LNCaP clone FGC (cell line): ENCODE measurements around the gene TREH.

Experiments used
- DNase-seq: peaks from one replicate; pipeline ENCODE4 v3.0.0-alpha.2; 2011; ENCODE audit warnings: low read depth
- H3K4me3 ChIP-seq: 2 replicates; pipeline ENCODE4 v1.5.1; 2011; ENCODE audit warnings: mild to moderate bottlenecking, low read depth, low read length, control low read depth
- TF ChIP-seq, protein P1 (sequence below): IDR thresholded peaks from 2 replicates; pipeline ENCODE4 v1.5.1; 2012; ENCODE audit warnings: mild to moderate bottlenecking; ENCODE audit not compliant: control insufficient read depth, insufficient read depth; ENCODE audit errors: extremely low read depth

The TREH gene

DNA sequence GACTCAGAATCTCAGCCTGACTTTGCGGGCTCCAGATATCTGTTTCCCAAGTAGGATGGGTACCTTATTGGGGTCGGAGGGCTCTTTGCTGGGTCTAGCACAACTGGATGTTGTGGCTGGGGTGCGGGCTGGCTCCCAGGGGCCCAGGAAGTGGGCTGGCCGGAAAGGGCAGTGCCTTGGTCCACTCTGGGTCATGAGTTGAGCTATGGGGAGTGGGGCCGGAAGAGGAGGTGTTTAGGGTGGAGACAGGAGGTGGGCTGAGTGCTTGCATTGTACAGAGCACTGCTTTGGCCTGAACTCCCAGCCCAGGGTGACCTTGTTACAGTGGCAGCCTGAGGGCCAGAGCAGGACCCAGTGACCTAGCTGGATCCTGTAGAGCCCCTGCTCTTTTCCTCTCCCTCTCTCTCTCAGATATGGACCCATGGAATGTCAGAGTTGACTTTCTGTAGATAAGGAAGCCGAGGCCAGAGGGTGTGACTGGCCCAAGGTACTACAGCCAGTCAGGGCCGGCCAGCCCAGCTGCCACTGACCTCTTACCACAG, 58.9 kb downstream of the TREH start:
- TF ChIP-seq, protein P1, sequence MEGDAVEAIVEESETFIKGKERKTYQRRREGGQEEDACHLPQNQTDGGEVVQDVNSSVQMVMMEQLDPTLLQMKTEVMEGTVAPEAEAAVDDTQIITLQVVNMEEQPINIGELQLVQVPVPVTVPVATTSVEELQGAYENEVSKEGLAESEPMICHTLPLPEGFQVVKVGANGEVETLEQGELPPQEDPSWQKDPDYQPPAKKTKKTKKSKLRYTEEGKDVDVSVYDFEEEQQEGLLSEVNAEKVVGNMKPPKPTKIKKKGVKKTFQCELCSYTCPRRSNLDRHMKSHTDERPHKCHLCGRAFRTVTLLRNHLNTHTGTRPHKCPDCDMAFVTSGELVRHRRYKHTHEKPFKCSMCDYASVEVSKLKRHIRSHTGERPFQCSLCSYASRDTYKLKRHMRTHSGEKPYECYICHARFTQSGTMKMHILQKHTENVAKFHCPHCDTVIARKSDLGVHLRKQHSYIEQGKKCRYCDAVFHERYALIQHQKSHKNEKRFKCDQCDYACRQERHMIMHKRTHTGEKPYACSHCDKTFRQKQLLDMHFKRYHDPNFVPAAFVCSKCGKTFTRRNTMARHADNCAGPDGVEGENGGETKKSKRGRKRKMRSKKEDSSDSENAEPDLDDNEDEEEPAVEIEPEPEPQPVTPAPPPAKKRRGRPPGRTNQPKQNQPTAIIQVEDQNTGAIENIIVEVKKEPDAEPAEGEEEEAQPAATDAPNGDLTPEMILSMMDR: no peak
- H3K4me3 ChIP-seq: peak overlapping the region; percentile 57
- DNase-seq: no peak

DNA sequence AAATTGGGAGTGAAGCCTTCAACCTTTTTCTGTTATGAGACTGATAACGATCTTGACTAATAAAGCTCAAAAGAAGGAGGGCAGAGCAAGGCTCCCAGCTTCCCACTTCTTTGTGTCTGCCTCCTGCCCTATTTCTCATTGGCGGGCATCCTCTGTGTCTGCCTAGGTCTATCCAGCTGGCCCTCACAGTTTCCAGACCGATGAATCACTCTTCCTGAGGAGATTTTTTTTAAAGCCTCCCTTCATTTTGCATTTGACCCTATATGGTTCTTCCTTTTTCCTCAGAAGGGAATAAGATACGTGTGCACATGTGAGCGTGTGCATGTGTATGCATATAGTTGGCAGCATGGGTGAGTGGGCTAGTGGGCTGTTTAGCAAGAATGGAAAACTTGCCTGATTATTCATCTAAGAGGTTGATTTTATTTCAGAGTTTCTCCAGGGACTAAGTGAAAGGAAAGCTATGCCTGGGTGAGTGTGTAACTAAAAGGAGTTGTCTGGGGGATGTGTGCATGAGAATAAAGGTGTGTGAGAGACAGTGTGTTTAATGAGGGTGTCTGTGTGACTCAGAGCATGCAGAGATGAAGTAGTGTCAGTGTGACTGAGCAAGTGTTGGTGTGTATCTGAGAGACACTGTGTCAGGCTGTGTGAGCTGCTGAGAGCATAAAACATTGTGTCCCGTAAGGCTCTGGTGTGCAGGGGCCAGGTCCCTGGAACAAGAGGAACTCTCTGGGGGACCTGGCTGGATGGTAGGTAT, 59.8 kb downstream of the TREH start:
- TF ChIP-seq, protein P1: no peak
- no peak overlapping the region for H3K4me3 ChIP-seq
- DNase-seq: no peak

DNA sequence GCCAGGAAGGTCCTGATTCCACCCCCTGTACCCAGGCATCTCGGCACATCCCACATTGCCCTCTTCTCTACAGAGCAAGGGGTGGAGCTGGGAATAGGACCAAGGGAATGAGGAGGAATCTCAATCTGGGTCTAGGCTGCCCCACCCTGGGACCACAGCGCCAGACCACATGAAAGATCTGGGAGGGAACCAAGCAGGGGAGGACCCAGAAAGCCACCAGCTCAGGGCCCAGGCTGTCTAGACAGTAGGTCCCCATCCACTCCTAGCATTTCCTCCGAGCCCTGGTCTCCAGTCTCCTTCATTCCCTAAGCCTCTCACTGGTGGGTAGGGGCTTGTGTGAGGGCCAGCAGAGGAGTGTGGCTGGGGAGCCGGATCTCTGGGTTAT, 60.5 kb downstream of the TREH start:
- no peak for DNase-seq
- TF ChIP-seq, protein P1: no peak
- H3K4me3 ChIP-seq: no peak overlapping the region

DNA sequence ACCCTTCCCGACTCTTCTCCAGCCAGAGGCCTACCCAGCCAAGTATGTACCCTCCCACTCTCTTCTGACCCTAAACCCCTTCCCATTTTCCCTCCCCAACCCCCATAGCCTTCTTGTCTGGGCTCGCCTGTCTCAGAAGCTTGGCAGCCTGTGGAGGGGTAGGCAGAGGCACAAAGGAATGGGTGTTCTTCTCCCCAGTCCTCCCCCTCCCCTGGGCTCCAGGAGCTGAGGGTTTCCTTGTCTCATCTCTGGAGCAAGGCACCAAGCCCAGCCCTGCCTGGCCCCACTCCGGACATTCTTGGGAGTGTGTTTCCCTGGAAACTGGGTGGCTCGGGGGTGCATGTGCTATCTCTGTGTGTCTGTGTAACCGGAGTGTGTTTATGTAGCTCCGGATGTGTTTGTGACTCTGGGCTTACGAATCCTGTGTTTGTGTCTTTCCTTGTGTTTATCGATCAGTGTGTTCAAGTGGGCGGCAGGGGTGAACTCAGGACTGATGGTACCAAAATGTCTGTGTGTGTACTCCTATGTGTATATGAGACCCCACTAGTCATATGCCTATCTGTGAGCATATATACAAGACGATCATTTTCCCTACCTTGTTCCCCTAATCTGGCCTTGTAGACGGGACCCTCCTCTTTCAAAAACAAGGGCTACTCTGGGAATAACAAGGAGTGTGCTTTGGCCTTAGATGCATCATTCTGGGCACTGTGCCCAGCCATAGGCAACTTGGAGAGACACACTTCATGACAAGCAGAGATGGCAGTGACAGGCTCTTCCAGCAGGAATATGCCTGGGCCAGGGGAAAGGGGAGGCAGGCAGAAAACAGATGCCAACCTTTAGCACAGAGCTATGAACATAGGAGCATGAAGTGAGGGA, 61.1 kb downstream of the TREH start:
- H3K4me3 ChIP-seq: no peak overlapping the region
- TF ChIP-seq, protein P1: no peak
- no peak for DNase-seq

DNA sequence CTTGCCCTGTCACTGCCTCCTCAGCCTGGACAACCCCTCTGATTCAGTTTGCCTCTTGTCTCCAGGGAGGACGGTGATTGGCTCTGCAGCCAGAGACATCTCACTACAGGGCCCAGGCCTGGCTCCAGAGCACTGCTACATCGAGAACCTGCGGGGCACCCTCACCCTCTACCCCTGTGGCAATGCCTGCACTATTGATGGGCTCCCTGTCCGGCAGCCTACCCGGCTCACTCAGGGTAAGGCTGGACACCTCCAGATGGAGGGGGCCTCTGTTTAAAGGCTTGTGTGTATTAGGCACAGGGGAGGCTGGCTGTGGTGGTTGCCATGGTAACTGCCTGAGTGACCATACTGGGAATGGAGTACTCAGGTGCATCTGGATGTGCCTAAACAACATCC, 63.5 kb downstream of the TREH start:
- TF ChIP-seq, protein P1: no peak
- no peak for DNase-seq
- no peak overlapping the region for H3K4me3 ChIP-seq

DNA sequence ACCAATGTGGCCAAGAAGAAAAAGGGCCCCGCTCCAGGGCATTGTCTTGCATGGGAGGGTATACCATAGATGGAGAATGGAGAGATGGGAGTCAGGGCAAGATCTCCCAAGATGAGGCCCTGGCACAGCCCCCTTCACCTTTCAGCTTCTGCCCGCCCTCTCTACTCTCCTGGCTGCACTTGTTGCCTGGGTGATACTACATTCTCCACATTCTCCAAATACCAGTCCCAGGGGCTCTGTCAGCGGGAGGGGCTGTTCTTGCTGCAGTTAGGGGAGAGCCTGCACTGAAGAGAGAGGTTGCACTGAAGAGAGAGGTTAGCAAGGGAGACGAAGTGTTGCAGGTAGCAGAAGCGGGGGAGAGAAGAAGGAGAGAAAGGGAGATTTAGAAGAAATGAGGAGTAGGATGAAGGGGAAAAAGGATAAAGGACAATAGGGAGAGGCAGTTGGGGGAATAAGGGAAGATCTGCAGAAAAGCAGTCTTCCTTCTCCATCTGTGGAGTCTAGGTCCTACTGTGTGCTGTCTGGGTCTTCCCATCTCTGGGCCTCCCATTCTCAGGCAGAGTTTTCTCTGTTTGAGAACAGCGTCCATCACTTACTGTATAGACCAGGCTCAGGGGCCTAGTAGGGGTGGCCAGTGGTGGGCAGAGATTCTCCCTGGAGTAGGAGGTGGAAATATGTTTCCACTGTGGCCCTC, 64.0 kb downstream of the TREH start:
- no peak for DNase-seq
- H3K4me3 ChIP-seq: no peak overlapping the region
- TF ChIP-seq, protein P1: no peak
